ENCODE results near the gene AKIP1.
A peak's percentile ranks its signal among the peaks of the same experiment; 100 is the strongest.
"Not testable (repeated sequence)": the region's sequence is repeated elsewhere in the genome, so short reads cannot be mapped to it uniquely, and the experiment has no call there.

Gene AKIP1

GRCh38 chr11:8917157-8917825, 6.3 kb downstream of the AKIP1 start:
- peak; percentile 78 for DNase-seq (ENCODE audit: low read depth)

- no peak for DNase-seq (ENCODE audit: low read depth)
Measured at GRCh38 chr11:8922691-8923090, 11.7 kb downstream of the AKIP1 start.

- DNase-seq (ENCODE audit: low read depth), result no peak
Measured at GRCh38 chr11:8925711-8926110, 14.7 kb downstream of the AKIP1 start.

GRCh38 chr11:8926236-8926635, 15.2 kb downstream of the AKIP1 start:
- DNase-seq (ENCODE audit: low read depth), result no peak

GRCh38 chr11:8927233-8927632, 16.2 kb downstream of the AKIP1 start:
- DNase-seq (ENCODE audit: low read depth), result no peak

- no peak for DNase-seq (ENCODE audit: low read depth)
Measured at GRCh38 chr11:8928205-8928604, 17.2 kb downstream of the AKIP1 start.

GRCh38 chr11:8928981-8929615, 18.1 kb downstream of the AKIP1 start:
- DNase-seq (ENCODE audit: low read depth), result peak; percentile 45

GRCh38 chr11:8930456-8931175, 19.6 kb downstream of the AKIP1 start:
- DNase-seq (ENCODE audit: low read depth), result no peak

- DNase-seq (ENCODE audit: low read depth), result no peak
Measured at GRCh38 chr11:8932564-8933180, 21.7 kb downstream of the AKIP1 start, which contains the start of gene C11orf16. TSS of gene C11orf16 (minus strand) at chr11:8932947. CDS start at chr11:8932308, 639 bp downstream.

GRCh38 chr11:8933931-8934330, 22.9 kb downstream of the AKIP1 start:
- no peak for DNase-seq (ENCODE audit: low read depth)

GRCh38 chr11:8934742-8935488, 23.9 kb downstream of the AKIP1 start:
- DNase-seq (ENCODE audit: low read depth), result no peak

GRCh38 chr11:8935789-8936188, 24.8 kb downstream of the AKIP1 start:
- DNase-seq (ENCODE audit: low read depth), result not testable (repeated sequence)

GRCh38 chr11:8937159-8937558, 26.2 kb downstream of the AKIP1 start:
- no peak for DNase-seq (ENCODE audit: low read depth)

GRCh38 chr11:8937659-8938058, 26.7 kb downstream of the AKIP1 start:
- DNase-seq (ENCODE audit: low read depth), result no peak

GRCh38 chr11:8941341-8942103, 30.5 kb downstream of the AKIP1 start:
- no peak for DNase-seq (ENCODE audit: low read depth)

- DNase-seq (ENCODE audit: low read depth), result no peak
Measured at GRCh38 chr11:8942518-8943066, 31.6 kb downstream of the AKIP1 start, which contains the start of gene ASCL3. TSS of gene ASCL3 (minus strand) at chr11:8943016. CDS start at chr11:8938161, 4,855 bp downstream.

GRCh38 chr11:8947230-8947943, 36.4 kb downstream of the AKIP1 start:
- DNase-seq (ENCODE audit: low read depth), result no peak

GRCh38 chr11:8948886-8949285, 37.9 kb downstream of the AKIP1 start:
- DNase-seq (ENCODE audit: low read depth), result no peak

- no peak for DNase-seq (ENCODE audit: low read depth)
Measured at GRCh38 chr11:8956860-8957259, 45.9 kb downstream of the AKIP1 start.

GRCh38 chr11:8959546-8960166, 48.7 kb downstream of the AKIP1 start:
- peak; percentile 39 for DNase-seq (ENCODE audit: low read depth)

All from GM04503 (cell line).